Loucy (cell line): ENCODE measurements around the gene ZNF747.

Source experiments
- H2AFZ ChIP-seq: fragments of 200-600 bp; sonication (generic); 2 replicates; pipeline ENCODE4 v1.6.0; 2016; ENCODE audit warnings: antibody characterized with exemption, mild to moderate bottlenecking, low read length, moderate library complexity
- H3F3A ChIP-seq: fragments of 200-600 bp; 2 replicates; pipeline ENCODE4 v1.6.0; 2016; ENCODE audit warnings: antibody characterized with exemption, low read depth, mild to moderate bottlenecking
- H3K27me3 ChIP-seq: fragments of 200-600 bp; sonication (generic); 2 replicates; pipeline ENCODE4 v1.6.1; 2014; ENCODE audit warnings: low read length, mild to moderate bottlenecking; ENCODE audit not compliant: insufficient read depth, poor library complexity, severe bottlenecking
- H3K36me3 ChIP-seq: fragments of 200-600 bp; sonication (generic); 2 replicates; pipeline ENCODE4 v1.6.1; 2016; ENCODE audit warnings: low read length; ENCODE audit not compliant: insufficient read depth
- H3K4me1 ChIP-seq: fragments of 200-600 bp; sonication (generic); 2 replicates; pipeline ENCODE4 v1.5.1; 2014; ENCODE audit warnings: low read length, mild to moderate bottlenecking; ENCODE audit not compliant: insufficient read depth, poor library complexity, severe bottlenecking
- H3K4me2 ChIP-seq: fragments of 200-600 bp; sonication (generic); 2 replicates; pipeline ENCODE4 v1.6.0; 2014; ENCODE audit warnings: antibody characterized with exemption, low read length, low read depth, mild to moderate bottlenecking; ENCODE audit not compliant: poor library complexity, severe bottlenecking
- H3K4me3 ChIP-seq: fragments of 200-600 bp; sonication (generic); 2 replicates; pipeline ENCODE4 v1.5.1; 2014; ENCODE audit warnings: low read length, mild to moderate bottlenecking, mixed read lengths; ENCODE audit not compliant: poor library complexity, severe bottlenecking
- H3K79me2 ChIP-seq: fragments of 200-600 bp; sonication (generic); 2 replicates; pipeline ENCODE4 v1.6.1; 2014; ENCODE audit warnings: low read length; ENCODE audit not compliant: insufficient read depth
- H3K9ac ChIP-seq: fragments of 200-600 bp; sonication (generic); 2 replicates; pipeline ENCODE4 v1.6.0; 2014; ENCODE audit warnings: mild to moderate bottlenecking, low read depth, low read length, moderate library complexity; ENCODE audit not compliant: poor library complexity, severe bottlenecking
- H3K9me2 ChIP-seq: fragments of 200-600 bp; sonication (generic); replicated peaks from 2 replicates; pipeline ENCODE4 v1.6.1; 2016; ENCODE audit warnings: low read depth, low read length, mixed read lengths
- H3K9me3 ChIP-seq: fragments of 200-600 bp; sonication (generic); 2 replicates; pipeline ENCODE4 v1.6.1; 2014; ENCODE audit warnings: mild to moderate bottlenecking, antibody characterized with exemption, low read length, low read depth; ENCODE audit not compliant: insufficient read depth
- H4K20me1 ChIP-seq: fragments of 200-600 bp; sonication (generic); 2 replicates; pipeline ENCODE4 v1.6.0; 2014; ENCODE audit warnings: antibody characterized with exemption, low read length, mild to moderate bottlenecking; ENCODE audit not compliant: insufficient read depth, poor library complexity, severe bottlenecking
- EZH2phosphoT487 ChIP-seq: fragments of 200-600 bp; IDR thresholded peaks from 2 replicates; pipeline ENCODE4 v1.6.1; 2018; ENCODE audit warnings: antibody characterized with exemption, mild to moderate bottlenecking, moderate library complexity, borderline replicate concordance
- TF ChIP-seq, protein P1 (sequence below): fragments of 200-600 bp; sonication (generic); conservative IDR thresholded peaks from 2 replicates; pipeline ENCODE4 v1.5.1; 2014; ENCODE audit warnings: mild to moderate bottlenecking, antibody characterized with exemption, low read length

The ZNF747 gene

DNA sequence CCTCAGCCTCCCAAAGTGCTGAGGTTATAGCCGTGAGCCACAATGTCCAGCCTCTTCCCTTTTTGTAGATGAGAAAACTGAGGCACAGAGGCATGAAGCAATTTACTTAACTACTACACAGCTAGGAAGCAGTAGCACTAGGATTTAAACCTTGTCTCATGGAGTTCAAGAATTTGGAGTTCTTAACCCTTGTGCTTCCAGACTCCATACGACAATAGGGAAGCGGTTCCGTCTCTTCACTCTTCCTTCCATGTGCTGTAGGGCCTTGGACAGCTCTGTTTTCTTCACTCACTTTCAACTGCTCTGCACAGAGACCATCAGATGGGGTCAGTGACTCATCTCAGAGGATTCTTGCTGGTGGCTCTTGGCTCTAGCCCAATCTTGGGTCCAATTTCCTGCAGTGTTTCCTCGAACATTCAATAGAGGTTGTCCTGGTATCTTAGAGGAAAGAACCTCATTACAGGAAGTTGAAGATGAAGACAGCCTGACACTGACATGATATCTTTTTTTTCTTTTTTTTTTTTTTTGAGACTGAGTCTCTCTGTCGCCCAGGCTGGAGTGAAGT lies 42.8 kb downstream of the ZNF747 start:
- Histone ChIP-seq H3K79me2 (no peaks in the 10 kb centered on the region), H3F3A (no peaks in the 10 kb centered on the region), H3K27me3 (no peaks in the 10 kb centered on the region), H3K9ac (peak overlapping the region; percentile 18), H3K4me2 (peak overlapping the region; percentile 44), H4K20me1 (no peaks in the 10 kb centered on the region), H3K9me2 (no peaks in the 10 kb centered on the region), H3K4me3 (no peak overlapping the region), H3K4me1 (peaks cover 12% of the 10 kb centered on the region), H3K9me3 (no peaks in the 10 kb centered on the region), H3K36me3 (peaks cover 3% of the 10 kb centered on the region; the same call in 1 of the 2 replicates), H2AFZ (no peak overlapping the region)
- no peak for TF ChIP-seq EZH2phosphoT487
- TF ChIP-seq, protein P1, sequence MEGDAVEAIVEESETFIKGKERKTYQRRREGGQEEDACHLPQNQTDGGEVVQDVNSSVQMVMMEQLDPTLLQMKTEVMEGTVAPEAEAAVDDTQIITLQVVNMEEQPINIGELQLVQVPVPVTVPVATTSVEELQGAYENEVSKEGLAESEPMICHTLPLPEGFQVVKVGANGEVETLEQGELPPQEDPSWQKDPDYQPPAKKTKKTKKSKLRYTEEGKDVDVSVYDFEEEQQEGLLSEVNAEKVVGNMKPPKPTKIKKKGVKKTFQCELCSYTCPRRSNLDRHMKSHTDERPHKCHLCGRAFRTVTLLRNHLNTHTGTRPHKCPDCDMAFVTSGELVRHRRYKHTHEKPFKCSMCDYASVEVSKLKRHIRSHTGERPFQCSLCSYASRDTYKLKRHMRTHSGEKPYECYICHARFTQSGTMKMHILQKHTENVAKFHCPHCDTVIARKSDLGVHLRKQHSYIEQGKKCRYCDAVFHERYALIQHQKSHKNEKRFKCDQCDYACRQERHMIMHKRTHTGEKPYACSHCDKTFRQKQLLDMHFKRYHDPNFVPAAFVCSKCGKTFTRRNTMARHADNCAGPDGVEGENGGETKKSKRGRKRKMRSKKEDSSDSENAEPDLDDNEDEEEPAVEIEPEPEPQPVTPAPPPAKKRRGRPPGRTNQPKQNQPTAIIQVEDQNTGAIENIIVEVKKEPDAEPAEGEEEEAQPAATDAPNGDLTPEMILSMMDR = no peak; the same call in 1 of the 2 replicates

DNA sequence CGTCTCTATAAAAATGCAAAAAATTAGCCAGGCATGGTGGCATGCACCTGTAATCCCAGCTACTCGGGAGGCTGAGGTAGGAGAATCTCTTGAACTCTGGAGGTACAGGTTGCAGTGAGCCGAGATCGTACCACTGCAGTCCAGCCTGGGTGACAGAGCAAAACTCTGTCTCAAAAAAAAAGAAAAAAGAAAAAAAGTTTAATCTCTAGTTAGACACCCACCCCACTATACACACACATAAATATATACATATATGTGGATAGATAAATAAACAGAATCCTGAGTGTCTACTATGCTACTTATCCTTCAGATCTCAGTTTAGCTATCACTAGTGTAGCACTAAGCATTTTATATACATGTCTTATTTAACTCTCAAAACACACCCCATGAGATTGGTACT lies 43.4 kb downstream of the ZNF747 start:
- Histone ChIP-seq H4K20me1 (no peaks in the 10 kb centered on the region), H3K27me3 (no peaks in the 10 kb centered on the region), H3K4me1 (peaks cover 12% of the 10 kb centered on the region), H3K9ac (peak overlapping the region; percentile 18), H3K9me3 (no peaks in the 10 kb centered on the region), H3K36me3 (peaks cover 3% of the 10 kb centered on the region; the same call in 1 of the 2 replicates), H3K79me2 (no peaks in the 10 kb centered on the region), H3K4me2 (peak overlapping the region; percentile 44), H2AFZ (no peak overlapping the region), H3K4me3 (no peak overlapping the region), H3F3A (no peaks in the 10 kb centered on the region), H3K9me2 (no peaks in the 10 kb centered on the region)
- TF ChIP-seq, protein P1 = no peak
- TF ChIP-seq EZH2phosphoT487 = no peak

DNA sequence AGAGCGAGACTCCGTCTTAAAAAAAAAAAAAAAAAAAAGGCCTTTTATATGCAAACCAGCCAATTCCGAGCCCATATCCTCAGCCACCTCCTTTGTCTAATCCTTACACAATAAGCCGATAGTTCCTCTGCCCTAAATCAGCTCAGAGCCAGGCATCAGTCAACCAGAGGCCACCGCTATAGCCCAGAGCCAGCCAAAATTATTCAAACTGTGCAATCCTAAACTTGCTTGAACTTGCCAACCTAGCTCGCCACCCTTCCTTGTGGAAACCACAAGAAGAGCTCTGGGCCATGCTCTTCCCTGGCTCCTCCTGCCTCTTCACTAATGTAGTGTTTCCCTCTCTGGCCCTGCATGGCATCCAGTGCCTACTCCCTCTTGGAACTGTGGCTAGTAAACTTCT lies 44.4 kb downstream of the ZNF747 start:
- H3K9me3 ChIP-seq = no peaks in the 10 kb centered on the region
- no peak overlapping the region for H2AFZ ChIP-seq
- no peaks in the 10 kb centered on the region for H3K27me3 ChIP-seq
- H3F3A ChIP-seq = no peaks in the 10 kb centered on the region
- TF ChIP-seq, protein P1 = no peak
- no peak for TF ChIP-seq EZH2phosphoT487
- H3K4me2 ChIP-seq = no peak overlapping the region
- H4K20me1 ChIP-seq = no peaks in the 10 kb centered on the region
- H3K4me3 ChIP-seq = no peak overlapping the region
- H3K36me3 ChIP-seq = peaks cover 3% of the 10 kb centered on the region; the same call in 1 of the 2 replicates
- H3K9ac ChIP-seq = no peak overlapping the region
- no peaks in the 10 kb centered on the region for H3K79me2 ChIP-seq
- H3K4me1 ChIP-seq = peaks cover 12% of the 10 kb centered on the region
- no peaks in the 10 kb centered on the region for H3K9me2 ChIP-seq
